Uterus (tissue), 4 donors: Measurements from ENCODE around the gene USHBP1. TPM values are rescaled to one million over a fixed set of nuclear protein-coding genes. Genes with fewer than 3 reads are reported as not detected.

ENCODE experiments used
- DNase-seq, 2 donors: peaks; one replicate each; pipeline ENCODE4 v3.0.0-alpha.2; 2019 to 2020
- H3K27ac ChIP-seq, 2 donors: fragments of 200-600 bp; sonication (generic); 1 replicate in 1 of 2; 2 replicates in 1 of 2; pipeline ENCODE4 v1.5.1; 2016 to 2018
- H3K27me3 ChIP-seq, 2 donors: fragments of 200-600 bp; sonication (generic); one replicate each; pipeline ENCODE4 v1.5.1; 2018 to 2019; ENCODE audit warnings: control low read depth in 1 of 2
- H3K36me3 ChIP-seq, 2 donors: fragments of 200-600 bp; sonication (generic); one replicate each; pipeline ENCODE4 v1.5.1; 2019; ENCODE audit warnings: control low read depth in 1 of 2
- H3K4me1 ChIP-seq, 2 donors: fragments of 200-600 bp; sonication (generic); one replicate each; pipeline ENCODE4 v1.5.1; 2018 to 2019; ENCODE audit warnings: control low read depth in 1 of 2
- H3K4me3 ChIP-seq, 2 donors: fragments of 200-600 bp; sonication (generic); 1 replicate in 1 of 2; 2 replicates in 1 of 2; pipeline ENCODE4 v1.5.1; 2018 to 2019; ENCODE audit warnings: mild to moderate bottlenecking in 1 of 2
- H3K9me3 ChIP-seq, 2 donors: fragments of 200-600 bp; sonication (generic); one replicate each; pipeline ENCODE4 v1.5.1; 2019; ENCODE audit warnings: control low read depth in 1 of 2
- POLR2A ChIP-seq, 2 donors: fragments of 450-650 bp; IDR thresholded peaks; one replicate each; pipeline ENCODE4 v1.6.1; 2016; ENCODE audit warnings: antibody characterized with exemption in 2 of 2, mild to moderate bottlenecking in 1 of 2, moderate library complexity in 1 of 2
- intact Hi-C: fragments of 100-400 bp; cut with DNase I; formaldehyde crosslinking; loops from one replicate; pipeline ENCODE4 v1.15.1; 2023; ENCODE audit warnings: low total_unique reads
- total RNA-seq, 4 donors: library from RNA; depleted of rRNA in 3 of 4; stranded (reverse); fragments of >200 nt in 3 of 4; gene quantifications; one replicate each; pipeline versions ENCODE4 v1.1.0 to v1.2.4, GENCODE V29; 2014 to 2023
- TF ChIP-seq, protein P1 (sequence below), 4 experiments: fragments of 200-600 bp in 2 of 4; fragments of 450-650 bp in 2 of 4; sonication (generic) in 2 of 4; IDR thresholded peaks; one replicate each; pipeline ENCODE4 v1.5.1; 2016 to 2019; ENCODE audit warnings: antibody characterized with exemption in 4 of 4, mild to moderate bottlenecking in 2 of 4, moderate library complexity in 1 of 4
- donor health status: DM: yes; HTN: yes; CAD: no.

Gene USHBP1
- total RNA-seq, 4 donors from 2014 or later = 3.5 to 23.8 (median 13.0) TPM

DNA sequence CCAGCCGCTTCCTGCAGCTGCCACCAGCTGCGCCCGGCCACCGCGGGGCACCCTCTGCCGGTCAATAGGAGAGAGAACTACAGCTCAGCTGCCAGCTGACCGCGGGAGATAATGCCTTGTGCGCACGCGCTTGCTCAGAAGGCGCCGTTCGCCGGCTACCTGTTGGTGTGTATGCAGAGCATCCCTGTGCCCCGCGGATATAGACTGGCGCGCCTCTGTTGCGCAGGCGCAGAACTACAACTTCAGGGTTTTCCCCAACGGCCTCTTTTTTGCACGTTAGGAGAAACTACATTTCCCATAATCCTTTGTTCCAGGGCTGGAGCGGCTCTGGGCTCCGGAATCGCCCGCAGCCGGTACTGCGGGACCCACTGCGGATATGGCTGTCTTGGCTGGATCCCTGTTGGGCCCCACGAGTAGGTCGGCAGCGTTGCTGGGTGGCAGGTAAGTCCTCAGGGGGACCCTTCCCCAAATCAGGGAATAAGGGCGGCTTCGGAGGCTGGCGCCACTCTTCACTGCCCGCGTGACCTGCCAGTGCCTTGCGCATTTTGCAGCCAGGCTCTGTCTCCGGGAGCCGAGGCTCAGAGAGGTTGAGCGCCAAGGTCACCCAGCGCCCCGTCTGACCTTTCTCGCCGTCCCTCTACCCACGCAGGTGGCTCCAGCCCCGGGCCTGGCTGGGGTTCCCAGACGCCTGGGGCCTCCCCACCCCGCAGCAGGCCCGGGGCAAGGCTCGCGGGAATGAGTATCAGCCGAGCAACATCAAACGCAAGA lies 41.2 kb upstream of the USHBP1 start, which contains the start of gene MRPL34:
MRPL34 (plus strand) TSS at position 356 of the 768 bp plus-strand sequence; CDS start at position 377, 21 bp downstream.
- Histone ChIP-seq H3K4me3 (peak within 1 kb of the TSS; percentile 53 to 77), H3K4me1 (peaks cover 0 to 28% of the 10 kb centered on the region in 2 donors), H3K36me3 (no peaks in the 10 kb centered on the region), H3K27ac (peak within 1 kb of the TSS; percentile 75 to 89), H3K27me3 (no peaks in the 10 kb centered on the region), H3K9me3 (no peaks in the 10 kb centered on the region)
- intact Hi-C loops = no loop called here
- TF ChIP-seq POLR2A (IDR thresholded peaks at IDR 0.05) = peak; percentile 70 to 91
- TF ChIP-seq, protein P1, sequence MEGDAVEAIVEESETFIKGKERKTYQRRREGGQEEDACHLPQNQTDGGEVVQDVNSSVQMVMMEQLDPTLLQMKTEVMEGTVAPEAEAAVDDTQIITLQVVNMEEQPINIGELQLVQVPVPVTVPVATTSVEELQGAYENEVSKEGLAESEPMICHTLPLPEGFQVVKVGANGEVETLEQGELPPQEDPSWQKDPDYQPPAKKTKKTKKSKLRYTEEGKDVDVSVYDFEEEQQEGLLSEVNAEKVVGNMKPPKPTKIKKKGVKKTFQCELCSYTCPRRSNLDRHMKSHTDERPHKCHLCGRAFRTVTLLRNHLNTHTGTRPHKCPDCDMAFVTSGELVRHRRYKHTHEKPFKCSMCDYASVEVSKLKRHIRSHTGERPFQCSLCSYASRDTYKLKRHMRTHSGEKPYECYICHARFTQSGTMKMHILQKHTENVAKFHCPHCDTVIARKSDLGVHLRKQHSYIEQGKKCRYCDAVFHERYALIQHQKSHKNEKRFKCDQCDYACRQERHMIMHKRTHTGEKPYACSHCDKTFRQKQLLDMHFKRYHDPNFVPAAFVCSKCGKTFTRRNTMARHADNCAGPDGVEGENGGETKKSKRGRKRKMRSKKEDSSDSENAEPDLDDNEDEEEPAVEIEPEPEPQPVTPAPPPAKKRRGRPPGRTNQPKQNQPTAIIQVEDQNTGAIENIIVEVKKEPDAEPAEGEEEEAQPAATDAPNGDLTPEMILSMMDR (IDR thresholded peaks at IDR 0.05) = peak; percentile 70 to 93 (median 85)
- DNase-seq = peak; percentile 95 to 97

DNA sequence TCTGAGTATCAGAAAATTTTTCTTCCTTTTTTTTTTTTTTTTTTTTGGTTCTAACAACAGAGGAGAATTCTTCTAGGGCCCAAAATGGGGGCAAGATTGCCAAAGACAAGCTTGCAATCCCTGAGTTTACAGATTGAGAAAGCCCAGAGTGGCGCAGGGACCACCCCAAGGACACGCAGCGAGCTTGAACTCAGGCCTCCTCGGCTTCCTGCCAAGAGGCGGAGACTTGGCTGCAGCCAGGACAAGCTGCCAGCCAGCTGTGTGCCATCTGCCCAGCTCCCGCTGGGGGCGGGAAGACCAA lies 40.6 kb upstream of the USHBP1 start:
- Histone ChIP-seq H3K27ac (peak overlapping the region; percentile 75 to 89), H3K36me3 (no peaks in the 10 kb centered on the region), H3K27me3 (no peaks in the 10 kb centered on the region), H3K9me3 (no peaks in the 10 kb centered on the region), H3K4me3 (peak overlapping the region; percentile 53 to 77), H3K4me1 (peaks cover 0 to 24% of the 10 kb centered on the region in 2 donors)
- intact Hi-C loops = no loop called here
- no peak for DNase-seq
- no peak for TF ChIP-seq POLR2A (IDR thresholded peaks at IDR 0.05)
- TF ChIP-seq, protein P1 (IDR thresholded peaks at IDR 0.05) = no peak

DNA sequence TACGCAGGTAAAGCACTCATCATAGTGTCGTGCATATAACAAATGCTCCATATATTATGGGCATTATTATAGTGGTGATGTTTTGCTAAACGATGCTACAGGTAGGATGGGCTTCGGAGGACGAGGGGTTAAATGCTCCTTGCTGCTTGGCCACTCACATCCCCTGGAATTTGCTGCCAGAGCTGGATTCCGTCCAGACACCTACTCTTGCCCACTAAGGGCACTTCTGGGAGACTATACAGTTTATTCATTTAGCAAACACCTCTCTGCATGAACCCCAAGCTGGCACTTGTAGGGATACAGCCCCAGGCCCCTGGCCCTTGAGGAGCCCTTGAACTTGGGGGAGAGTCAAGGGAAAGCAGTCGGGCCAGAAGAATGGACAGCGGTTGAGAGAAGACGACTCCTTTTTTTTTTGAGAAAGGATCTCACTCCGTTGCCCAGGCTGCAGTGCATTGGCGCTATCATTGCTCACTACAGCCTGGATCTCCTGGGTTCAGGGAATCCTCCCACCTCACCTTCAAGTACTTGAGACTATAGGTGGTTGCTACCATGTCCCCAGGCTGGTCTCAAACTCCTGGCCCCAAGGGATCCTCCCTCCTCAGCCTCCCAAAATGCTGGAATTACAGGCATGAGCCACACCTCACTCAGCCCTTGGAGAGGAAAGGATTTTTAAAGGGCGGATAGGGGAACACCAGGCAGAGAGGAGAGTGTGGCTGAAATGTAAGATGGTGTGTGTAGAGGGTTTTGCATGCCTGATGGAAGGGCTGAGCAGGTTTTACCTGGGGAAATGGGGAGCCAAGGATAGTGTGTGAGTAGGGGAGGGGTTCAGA lies 40.1 kb upstream of the USHBP1 start:
- H3K4me1 ChIP-seq = peaks cover 0 to 20% of the 10 kb centered on the region in 2 donors
- H3K27me3 ChIP-seq = no peaks in the 10 kb centered on the region
- peak overlapping the region; percentile 88 to 89 for H3K27ac ChIP-seq
- no peaks in the 10 kb centered on the region for H3K36me3 ChIP-seq
- DNase-seq = peak in 1 of 2 donors; percentile 29
- intact Hi-C loops = no loop called here
- H3K9me3 ChIP-seq = no peaks in the 10 kb centered on the region
- TF ChIP-seq, protein P1 (IDR thresholded peaks at IDR 0.05) = no peak
- no peak for TF ChIP-seq POLR2A (IDR thresholded peaks at IDR 0.05)
- H3K4me3 ChIP-seq = no peak overlapping the region

DNA sequence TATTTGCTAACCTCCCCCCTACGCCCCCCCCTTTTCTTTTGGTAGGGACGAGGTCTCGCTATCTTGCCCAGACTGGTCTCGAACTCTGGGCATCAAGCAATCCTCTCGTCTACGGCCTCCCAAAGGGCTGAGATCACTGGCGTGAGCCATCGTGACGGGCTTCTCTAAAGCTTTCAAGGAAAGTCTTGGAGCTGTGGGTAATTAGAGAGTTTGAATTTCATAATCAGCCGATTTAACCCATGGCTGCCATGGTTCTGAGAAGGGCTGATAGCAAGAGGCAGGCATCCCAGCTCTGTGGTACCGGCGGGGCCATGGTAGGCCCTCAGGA lies 39.4 kb upstream of the USHBP1 start:
- no peak for TF ChIP-seq POLR2A (IDR thresholded peaks at IDR 0.05)
- TF ChIP-seq, protein P1 (IDR thresholded peaks at IDR 0.05) = no peak
- H3K9me3 ChIP-seq = no peaks in the 10 kb centered on the region
- no peak overlapping the region for H3K4me3 ChIP-seq
- peaks cover 0 to 20% of the 10 kb centered on the region in 2 donors for H3K4me1 ChIP-seq
- DNase-seq = peak in 1 of 2 donors; percentile 26
- peak overlapping the region; percentile 57 to 88 for H3K27ac ChIP-seq
- H3K27me3 ChIP-seq = no peaks in the 10 kb centered on the region
- intact Hi-C loops = no loop called here
- H3K36me3 ChIP-seq = no peaks in the 10 kb centered on the region
